CD4-positive, alpha-beta T cell treated with Interleukin-1 beta for 1 hour (primary cell): ENCODE measurements around the gene PCDH1.

ENCODE experiments used
- DNase-seq, 2 donors: peaks; one replicate each; pipeline ENCODE4 v3.0.0-alpha.2; 2020 to 2022

The PCDH1 gene

GRCh38 chr5:141872496-141873356 lies 5.5 kb downstream of the PCDH1 start:
- no peak for DNase-seq

- DNase-seq, result no peak
These were observed 6.3 kb downstream of the PCDH1 start for GRCh38 chr5:141871870-141872269.

DNA sequence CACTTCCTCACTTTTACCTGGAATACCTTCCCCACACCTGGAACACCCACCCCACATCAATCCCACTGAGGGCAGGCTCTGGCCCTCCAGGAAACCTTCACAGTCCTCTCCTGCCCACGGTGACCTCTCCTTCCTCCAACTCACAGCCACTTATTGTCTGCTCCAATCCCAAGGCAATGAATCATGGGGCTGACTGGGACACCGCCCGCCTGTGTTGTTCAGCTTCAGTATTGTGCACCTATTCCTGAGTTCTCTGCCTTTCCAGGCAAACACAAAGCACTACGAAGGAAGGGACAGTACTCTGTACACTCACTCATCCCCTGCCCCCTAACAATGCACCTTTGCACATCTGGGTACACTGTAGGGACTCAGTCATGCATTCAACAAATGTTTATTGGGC lies 7.3 kb downstream of the PCDH1 start:
- no peak for DNase-seq

DNA sequence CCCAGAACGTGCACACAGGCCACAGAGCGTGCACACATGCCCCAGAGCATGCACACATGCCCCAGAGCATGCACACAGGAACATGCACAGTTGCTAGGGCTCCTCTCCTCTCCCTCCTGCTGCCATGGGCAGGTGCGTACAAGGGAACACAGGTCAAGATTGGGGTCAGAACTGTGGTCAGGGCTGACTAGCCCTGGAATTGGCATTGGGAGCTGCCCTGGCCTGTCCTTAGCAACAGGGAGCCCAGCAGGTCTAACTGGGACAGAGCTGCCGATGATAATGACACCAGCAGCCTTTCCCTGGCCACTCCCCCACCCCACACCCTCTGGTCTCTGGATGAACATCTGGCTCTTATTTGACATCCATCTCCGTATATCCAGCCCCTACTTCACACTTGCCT lies 8.0 kb downstream of the PCDH1 start:
- no peak for DNase-seq

GRCh38 chr5:141869514-141869913 lies 8.7 kb downstream of the PCDH1 start:
- no peak for DNase-seq

GRCh38 chr5:141869040-141869439 lies 9.2 kb downstream of the PCDH1 start:
- no peak for DNase-seq

DNA sequence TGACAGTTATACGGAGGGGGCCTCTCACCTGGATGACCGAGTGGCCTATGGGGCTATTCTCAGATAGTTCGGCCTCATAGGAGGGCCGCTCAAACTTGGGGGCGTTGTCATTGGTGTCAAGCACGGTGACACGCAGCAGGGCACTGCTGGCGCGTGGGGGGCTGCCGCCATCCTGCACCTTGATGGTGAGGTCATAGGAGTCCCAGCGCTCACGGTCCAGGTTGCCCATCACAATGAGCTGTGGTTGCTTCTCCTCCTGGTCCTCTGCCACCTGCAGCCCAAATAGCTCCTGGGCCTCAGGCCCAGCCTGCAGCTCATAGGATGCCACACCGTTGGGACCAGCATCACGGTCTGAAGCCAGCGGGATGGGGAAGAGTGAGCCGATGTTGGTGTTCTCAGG lies 9.7 kb downstream of the PCDH1 start:
- no peak for DNase-seq

GRCh38 chr5:141867651-141868050 lies 10.6 kb downstream of the PCDH1 start:
- no peak for DNase-seq

DNA sequence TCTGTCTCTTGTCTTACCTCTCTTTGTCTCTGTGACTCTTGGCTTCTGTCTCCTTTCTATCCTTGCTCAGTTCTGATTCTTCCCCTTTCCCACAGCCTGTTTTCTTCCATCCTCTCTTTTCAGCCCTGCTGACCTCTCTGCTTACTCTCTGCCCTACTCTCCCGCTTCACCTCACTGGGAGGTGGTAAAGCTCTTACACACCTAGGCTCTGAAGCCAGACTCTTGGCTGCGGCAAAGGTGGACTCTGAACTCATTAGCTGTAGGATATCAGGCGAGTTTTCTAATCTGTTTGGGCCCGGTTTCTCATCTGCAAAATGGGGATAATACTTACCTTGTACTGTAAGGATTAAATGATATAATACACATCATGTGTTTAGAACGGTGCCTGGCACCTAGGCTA lies 11.1 kb downstream of the PCDH1 start:
- no peak for DNase-seq

DNA sequence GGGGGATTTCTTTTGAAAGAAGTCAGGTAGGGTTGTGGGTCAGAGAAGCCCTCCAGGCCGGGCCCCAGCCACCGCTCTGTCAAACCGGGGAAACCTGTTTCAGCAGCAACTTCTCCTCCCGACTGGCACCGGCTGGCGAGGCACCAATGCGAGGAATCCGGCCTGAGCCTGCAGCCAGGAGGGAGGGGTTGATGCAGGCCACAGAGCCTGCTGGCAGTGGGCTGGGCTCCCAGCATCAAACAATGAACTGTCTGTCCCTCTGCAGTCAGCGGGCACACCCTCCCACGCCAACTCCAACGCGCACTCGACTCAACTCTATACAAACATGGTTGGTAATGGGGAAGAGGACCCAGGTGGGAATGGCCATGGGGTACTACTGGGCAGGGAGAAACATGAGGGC lies 12.1 kb downstream of the PCDH1 start:
- no peak for DNase-seq

GRCh38 chr5:141865406-141865805 lies 12.8 kb downstream of the PCDH1 start:
- DNase-seq, result no peak

DNA sequence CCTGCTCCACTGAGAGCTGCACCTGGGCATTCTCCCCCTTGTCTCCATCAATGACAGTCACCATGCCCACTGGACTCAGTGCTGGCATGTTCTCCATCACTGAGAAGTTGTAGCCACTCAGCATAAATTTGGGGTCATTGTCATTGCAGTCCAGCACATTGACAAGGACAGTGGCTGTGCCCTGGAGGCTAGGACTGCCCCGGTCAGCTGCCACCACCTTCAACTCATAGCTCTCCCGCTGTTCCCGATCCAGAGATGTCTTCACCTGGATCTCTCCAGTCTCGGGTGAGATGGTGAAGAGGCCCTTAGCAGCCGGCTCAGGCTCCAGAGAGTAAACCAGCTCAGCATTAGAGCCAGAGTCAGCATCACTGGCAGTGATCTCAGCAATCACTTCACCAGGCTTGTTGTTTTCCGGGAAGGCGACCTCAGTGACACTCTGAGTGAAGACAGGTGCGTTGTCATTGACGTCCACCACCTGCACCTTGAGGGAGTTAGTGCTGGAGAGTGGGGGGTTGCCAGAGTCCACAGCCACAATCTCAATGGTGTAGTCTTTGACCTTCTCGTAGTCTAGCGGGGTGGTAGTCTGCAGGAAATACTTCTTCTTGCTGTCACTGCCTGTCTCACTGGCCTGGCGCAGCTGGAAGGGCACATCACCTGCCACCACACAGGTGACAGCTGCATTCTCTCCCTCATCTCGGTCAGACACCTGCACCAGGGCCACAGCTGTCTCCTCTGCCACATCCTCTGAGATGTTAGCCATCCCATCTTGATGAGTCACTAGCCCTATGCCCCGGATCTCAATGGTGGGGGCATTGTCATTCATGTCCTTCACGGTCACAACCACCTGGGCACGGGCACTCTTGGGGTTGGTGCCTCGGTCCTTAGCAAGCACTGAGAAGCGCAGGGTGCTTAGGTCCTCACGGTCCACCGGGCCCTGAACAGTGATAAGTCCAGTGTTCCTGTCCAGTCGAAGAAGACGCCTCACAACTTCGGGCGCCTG lies 13.5 kb downstream of the PCDH1 start:
- DNase-seq, result no peak

GRCh38 chr5:141863569-141864178 lies 14.5 kb downstream of the PCDH1 start:
- DNase-seq, result no peak

DNA sequence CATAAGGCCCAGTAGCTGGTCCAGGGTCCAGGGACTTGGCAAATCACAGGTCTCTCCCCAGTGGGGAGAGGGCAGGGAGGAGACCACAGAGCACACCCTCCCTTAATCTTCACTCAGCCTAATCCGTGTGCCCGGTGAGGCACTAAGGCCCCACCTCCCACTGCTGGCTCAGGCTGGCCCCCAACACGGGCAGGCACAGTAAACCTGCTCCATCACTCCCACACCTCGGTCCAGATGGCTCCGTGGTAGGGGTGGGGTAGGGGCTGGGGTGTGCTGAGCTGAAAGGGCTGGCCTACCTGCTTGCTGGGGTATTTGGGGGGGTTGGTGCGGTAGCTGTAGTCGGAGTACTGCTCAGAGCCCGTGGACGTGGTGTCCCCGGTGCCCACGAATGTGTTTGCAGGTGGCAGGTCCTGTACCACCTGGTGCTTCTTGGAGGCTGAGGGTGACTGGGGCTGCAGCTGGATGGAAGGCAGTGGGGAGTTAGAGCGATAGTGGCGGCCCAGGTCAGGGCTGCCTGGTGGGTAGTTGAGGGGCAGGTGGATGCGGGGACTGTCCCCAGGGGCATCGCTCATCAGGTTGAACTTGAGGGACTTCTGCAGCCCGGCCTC lies 15.2 kb downstream of the PCDH1 start:
- DNase-seq, result no peak

- no peak for DNase-seq
These were observed 17.0 kb downstream of the PCDH1 start for GRCh38 chr5:141861194-141861593.

DNA sequence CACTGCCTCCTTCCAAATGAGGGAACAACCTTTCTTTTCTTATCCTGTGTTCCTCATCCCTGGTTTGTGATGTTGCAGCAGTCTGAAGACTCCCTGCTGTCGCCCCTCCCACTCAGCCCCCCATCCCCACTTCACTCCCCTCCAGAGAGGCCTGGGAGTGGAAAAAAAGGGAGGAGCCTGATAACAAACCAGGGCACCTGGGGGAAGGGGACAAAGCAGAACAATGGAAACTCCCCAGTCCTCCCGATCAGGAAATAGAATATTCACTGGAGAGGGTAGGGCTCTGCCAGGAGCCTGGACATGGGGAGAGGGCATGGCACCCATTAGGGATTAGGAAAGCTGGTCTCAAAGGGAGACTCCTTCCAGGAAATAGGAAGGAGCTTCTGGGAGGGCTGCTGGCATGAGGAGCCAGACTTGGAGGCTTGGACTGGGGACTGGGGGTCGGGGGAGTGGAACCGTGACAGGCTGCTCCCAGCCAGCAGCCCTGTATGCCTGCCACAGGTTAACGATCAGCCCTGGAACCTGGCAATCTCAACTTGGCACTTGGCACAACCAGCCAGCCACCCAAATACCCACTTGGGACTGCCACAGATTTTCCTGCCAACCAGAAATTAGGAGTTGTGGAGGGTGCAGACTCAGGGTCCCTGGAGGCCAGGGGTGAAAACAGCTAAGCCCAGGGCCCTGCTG lies 20.0 kb downstream of the PCDH1 start:
- DNase-seq, result no peak

DNA sequence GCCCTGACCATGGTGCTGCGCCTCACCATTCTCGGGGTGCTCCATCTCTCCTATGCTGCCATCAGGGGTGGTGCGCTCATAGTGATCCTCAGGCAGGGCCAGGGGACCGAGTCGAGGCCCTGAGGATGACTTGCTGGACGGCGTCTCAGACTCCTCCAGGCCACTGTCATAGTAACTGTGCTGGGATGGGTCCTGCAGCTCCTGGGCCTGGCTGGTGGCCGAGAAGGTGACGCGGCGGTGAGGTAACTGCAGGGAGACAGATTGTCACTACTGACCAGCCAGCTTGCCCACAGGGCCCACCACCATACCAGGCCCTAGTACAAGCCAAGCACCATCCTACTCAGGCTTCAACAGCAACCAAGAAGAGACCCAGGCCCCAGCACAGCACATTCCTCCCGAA lies 21.0 kb downstream of the PCDH1 start:
- DNase-seq, result no peak

DNA sequence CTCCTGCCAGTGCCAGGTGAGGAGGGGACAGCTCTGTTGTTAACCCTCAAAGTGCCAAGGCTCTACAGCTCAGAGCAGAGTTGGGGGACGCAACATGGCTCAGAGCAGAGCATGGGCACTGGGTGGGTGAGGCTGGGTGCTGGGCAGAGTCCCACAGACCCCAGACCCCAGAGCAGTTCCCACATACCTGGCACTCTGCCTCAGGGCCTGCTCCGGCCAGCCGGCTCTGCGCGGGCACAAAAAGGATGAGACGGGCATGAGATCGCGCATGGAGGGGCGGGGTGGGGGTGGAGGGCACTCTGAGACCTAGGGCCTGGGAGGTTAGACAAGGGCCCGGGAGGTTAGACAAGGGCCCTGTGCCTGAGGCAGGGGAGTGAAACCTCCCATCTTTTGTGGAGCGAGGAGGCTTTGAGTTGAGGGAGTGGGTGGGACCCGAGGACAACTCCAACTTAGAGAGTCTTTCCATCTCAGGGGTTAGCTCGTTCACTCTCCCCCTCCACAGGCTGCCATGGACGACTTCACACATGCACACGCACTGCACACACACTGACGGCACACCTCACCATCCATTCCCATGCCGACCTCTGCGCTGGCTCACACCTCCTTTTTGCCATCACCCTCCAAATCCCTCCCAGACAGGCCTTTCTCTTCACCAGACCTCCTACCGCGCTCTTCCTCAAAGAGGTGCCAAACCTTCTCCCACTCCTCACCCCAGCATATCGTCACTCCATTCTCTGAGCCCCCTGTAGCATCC lies 22.0 kb downstream of the PCDH1 start:
- DNase-seq, result no peak

DNA sequence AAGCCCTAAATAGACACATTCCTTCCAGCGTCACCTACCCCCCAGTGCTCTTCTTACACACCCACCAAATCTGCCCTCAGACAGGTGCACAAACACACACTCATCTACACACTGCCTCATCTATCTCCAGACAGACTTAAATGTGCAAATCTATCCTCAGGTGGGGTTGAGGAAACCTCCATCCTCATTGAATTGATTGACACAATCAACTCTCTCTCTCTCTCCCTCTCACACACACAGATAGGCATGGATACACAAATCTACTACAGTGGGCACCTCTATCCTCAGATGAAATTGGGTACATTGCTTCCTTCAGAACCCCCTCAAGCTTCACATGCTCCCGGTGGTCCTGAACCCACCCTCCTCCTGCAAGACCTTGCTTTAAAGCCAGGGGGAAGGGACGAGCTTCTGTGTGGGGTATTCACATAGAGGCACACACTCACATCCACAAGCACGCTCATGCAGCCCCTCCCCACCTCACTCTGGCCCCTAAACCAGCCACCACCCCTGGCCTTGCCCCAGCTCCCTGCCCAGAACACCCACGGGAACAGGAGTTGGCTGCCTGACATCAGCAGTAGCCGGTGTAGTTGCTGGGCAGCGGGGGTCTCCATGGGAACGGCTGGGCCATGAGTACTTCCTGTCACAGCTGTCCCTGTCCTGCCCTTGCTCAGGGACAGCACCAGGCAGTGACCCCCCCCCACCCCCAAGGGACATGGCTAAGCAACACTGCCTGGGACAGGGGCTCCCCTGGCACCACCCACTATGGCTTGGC lies 22.8 kb downstream of the PCDH1 start:
- no peak for DNase-seq

- no peak for DNase-seq
These were observed 24.1 kb downstream of the PCDH1 start for GRCh38 chr5:141853895-141854626.
